ENCODE results near the gene ELP5.

The ELP5 gene

GRCh38 chr17:7221278-7222092, 30.5 kb upstream of the ELP5 start:
- no peak for TF ChIP-seq CSDC2 (CRISPR knock-in tag; IDR thresholded peaks at IDR 0.05)
- no peak for TF ChIP-seq RARB (CRISPR knock-in tag; IDR thresholded peaks at IDR 0.05)
- no peak for TF ChIP-seq PPARA (CRISPR knock-in tag; IDR thresholded peaks at IDR 0.05; ENCODE audit: borderline replicate concordance)
- TF ChIP-seq ZNF565 (CRISPR knock-in tag; conservative IDR thresholded peaks at IDR 0.05; ENCODE audit: low read depth): no peak
- no peak for TF ChIP-seq ESRRG (CRISPR knock-in tag; IDR thresholded peaks at IDR 0.05)
- no peak for TF ChIP-seq BACH2 (CRISPR knock-in tag; IDR thresholded peaks at IDR 0.05; ENCODE audit: borderline replicate concordance)
- TF ChIP-seq TSHZ2 (CRISPR knock-in tag; IDR thresholded peaks at IDR 0.05): no peak
- no peak for TF ChIP-seq OSR1 (CRISPR knock-in tag; IDR thresholded peaks at IDR 0.05)
- no peak for TF ChIP-seq TOX (CRISPR knock-in tag; IDR thresholded peaks at IDR 0.05; ENCODE audit: borderline replicate concordance)
- TF ChIP-seq ISL1 (CRISPR knock-in tag; IDR thresholded peaks at IDR 0.05): no peak
- TF ChIP-seq CSRNP3 (CRISPR knock-in tag; IDR thresholded peaks at IDR 0.05): no peak
- ATAC-seq: no peak

- TF ChIP-seq ISL1 (CRISPR knock-in tag; IDR thresholded peaks at IDR 0.05): no peak
- TF ChIP-seq TCF4 (CRISPR knock-in tag; IDR thresholded peaks at IDR 0.05; ENCODE audit: borderline replicate concordance): no peak
- TF ChIP-seq ZNF565 (CRISPR knock-in tag; conservative IDR thresholded peaks at IDR 0.05; ENCODE audit: low read depth): no peak
- no peak for TF ChIP-seq ESRRG (CRISPR knock-in tag; IDR thresholded peaks at IDR 0.05)
- no peak for TF ChIP-seq ZFP3 (CRISPR knock-in tag; IDR thresholded peaks at IDR 0.05)
- no peak for TF ChIP-seq TOX (CRISPR knock-in tag; IDR thresholded peaks at IDR 0.05; ENCODE audit: borderline replicate concordance)
- TF ChIP-seq CREB5 (CRISPR knock-in tag; IDR thresholded peaks at IDR 0.05; ENCODE audit: low read depth): no peak
- no peak for TF ChIP-seq RARB (CRISPR knock-in tag; IDR thresholded peaks at IDR 0.05)
- TF ChIP-seq PATZ1 (CRISPR knock-in tag; IDR thresholded peaks at IDR 0.05; ENCODE audit: borderline replicate concordance): no peak
- TF ChIP-seq ZC3H10 (CRISPR knock-in tag; IDR thresholded peaks at IDR 0.05): no peak
- no peak for TF ChIP-seq TSHZ2 (CRISPR knock-in tag; IDR thresholded peaks at IDR 0.05)
- TF ChIP-seq ZFP30 (CRISPR knock-in tag; IDR thresholded peaks at IDR 0.05): no peak
- TF ChIP-seq CSDC2 (CRISPR knock-in tag; IDR thresholded peaks at IDR 0.05): no peak
- no peak for TF ChIP-seq ARNTL (CRISPR knock-in tag; IDR thresholded peaks at IDR 0.05; ENCODE audit: borderline replicate concordance, low read depth)
- TF ChIP-seq SNAI2 (CRISPR knock-in tag; IDR thresholded peaks at IDR 0.05): no peak
- TF ChIP-seq OSR1 (CRISPR knock-in tag; IDR thresholded peaks at IDR 0.05): no peak
- TF ChIP-seq PPARA (CRISPR knock-in tag; IDR thresholded peaks at IDR 0.05; ENCODE audit: borderline replicate concordance): no peak
- no peak for TF ChIP-seq ZNF8 (CRISPR knock-in tag; IDR thresholded peaks at IDR 0.05)
- TF ChIP-seq ZNF70 (CRISPR knock-in tag; IDR thresholded peaks at IDR 0.05): no peak
- no peak for ATAC-seq
Observed at GRCh38 chr17:7222093-7222971, 29.7 kb upstream of the ELP5 start.

All from SK-N-SH treated with all-trans-retinoic acid at 6 μM for 48 hours (cell line).